Natural killer cell (primary cell): Measurements from ENCODE around the gene BEST1. TPM values are rescaled to one million over a fixed set of nuclear protein-coding genes. Genes with fewer than 3 reads are reported as not detected.

ENCODE experiments used
- ATAC-seq, 3 donors: fragments of 150-1000 bp in 2 of 3; fragments of 200-7000 bp in 1 of 3; cut with Tn5 transposase; 1 replicate in 1 of 3; 2 replicates in 2 of 3; pipeline ENCODE4 v1.10.0; 2021; ENCODE audit warnings: mild to moderate bottlenecking in 2 of 3, moderate library complexity in 2 of 3
- DNase-seq, 2 donors: peaks; one replicate each; pipeline versions ENCODE4 v3.0.0 to v3.0.0-alpha.2; 2013 to 2021; ENCODE audit warnings: mixed read lengths in 1 of 2
- H3K27ac ChIP-seq: one replicate; pipeline ENCODE4 v1.5.1; 2013; ENCODE audit warnings: mild to moderate bottlenecking, low read length
- H3K27me3 ChIP-seq: one replicate; pipeline ENCODE4 v1.6.1; 2013; ENCODE audit warnings: low read length; ENCODE audit not compliant: control insufficient read depth, insufficient read depth
- H3K36me3 ChIP-seq: one replicate; pipeline ENCODE4 v1.6.1; 2013; ENCODE audit warnings: low read length; ENCODE audit not compliant: control insufficient read depth, insufficient read depth
- H3K4me1 ChIP-seq: one replicate; pipeline ENCODE4 v1.6.1; 2013; ENCODE audit warnings: low read length; ENCODE audit not compliant: control insufficient read depth, insufficient read depth
- H3K4me3 ChIP-seq: one replicate; pipeline ENCODE4 v1.5.1; 2013; ENCODE audit warnings: low read length
- H3K9me3 ChIP-seq: one replicate; pipeline ENCODE4 v1.6.1; 2013; ENCODE audit warnings: low read length; ENCODE audit not compliant: control insufficient read depth, insufficient read depth
- H3K27ac Mint-ChIP-seq, 2 donors: one replicate each; pipeline ENCODE4 v1.8.0; 2022; ENCODE audit warnings: mild to moderate bottlenecking in 2 of 2, mixed read lengths in 2 of 2, moderate library complexity in 1 of 2
- H3K27me3 Mint-ChIP-seq, 2 donors: one replicate each; pipeline ENCODE4 v1.8.0; 2022; ENCODE audit warnings: low read depth in 2 of 2, mixed read lengths in 2 of 2
- H3K36me3 Mint-ChIP-seq: one replicate; pipeline ENCODE4 v1.8.0; 2022; ENCODE audit warnings: mixed read lengths
- H3K4me1 Mint-ChIP-seq, 2 donors: one replicate each; pipeline ENCODE4 v1.8.0; 2022; ENCODE audit warnings: mixed read lengths in 2 of 2
- H3K4me3 Mint-ChIP-seq: one replicate; pipeline ENCODE4 v1.8.0; 2022; ENCODE audit warnings: mild to moderate bottlenecking, moderate library complexity, mixed read lengths
- H3K9me3 Mint-ChIP-seq, 2 donors: one replicate each; pipeline ENCODE4 v1.8.0; 2022; ENCODE audit warnings: mixed read lengths in 2 of 2
- WGBS: methylation state at CpG from one replicate; pipeline ENCODE4 v1.1.7; 2013; ENCODE audit warnings: missing lambda C conversion rate; ENCODE audit not compliant: insufficient coverage; 5-methylcytosine and 5-hydroxymethylcytosine counted together
- intact Hi-C: fragments of 100-400 bp; cut with micrococcal nuclease; formaldehyde crosslinking; loops from one replicate; pipeline ENCODE4 v1.14.2; 2022
- total RNA-seq, 4 donors: library from RNA; stranded (reverse); fragments of 120-200 nt in 1 of 4; gene quantifications; one replicate each; pipeline versions ENCODE4 v1.2.3 to v1.2.4, GENCODE V29; 2013 to 2022
- TF ChIP-seq, protein P1 (sequence below): fragments of 200-600 bp; IDR thresholded peaks from one replicate; pipeline ENCODE4 v1.8.0; 2022; ENCODE audit warnings: antibody characterized with exemption

Gene BEST1
- total RNA-seq, 3 donors from 2014 or later (not counting 1 experiment from before 2014, with no cell fraction given), result 0.32 to 2.0 (median 1.4) TPM

DNA sequence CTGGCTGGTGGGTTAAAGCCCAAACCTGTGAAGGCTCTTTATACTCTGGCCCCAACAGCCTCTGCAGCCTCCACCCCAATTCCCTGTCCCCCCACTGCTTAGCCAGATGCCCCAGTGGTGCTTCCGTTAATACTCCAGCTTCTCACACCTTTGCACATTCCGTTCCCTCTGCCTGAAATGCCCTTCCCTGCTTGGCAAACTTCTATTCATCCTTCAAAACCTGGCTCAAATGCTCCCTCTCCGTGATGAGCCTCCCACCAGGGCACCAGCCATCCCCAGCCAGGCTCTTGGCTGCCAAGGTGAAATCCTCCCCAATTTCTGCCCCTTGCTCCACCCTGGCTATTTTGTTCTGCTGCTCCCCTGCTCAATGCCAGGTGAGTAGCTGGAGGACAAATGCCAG, 46.3 kb upstream of the BEST1 start:
- Mint-ChIP-seq H3K4me1 (peaks cover 0 to 7% of the 10 kb centered on the region in 2 donors), H3K27ac (no peak overlapping the region), H3K4me3 (no peak overlapping the region), H3K36me3 (no peaks in the 10 kb centered on the region), H3K9me3 (no peaks in the 10 kb centered on the region), H3K27me3 (peaks cover 0 to 3% of the 10 kb centered on the region in 2 donors)
- Histone ChIP-seq H3K9me3 (no peaks in the 10 kb centered on the region), H3K4me1 (peaks cover 10% of the 10 kb centered on the region), H3K36me3 (no peaks in the 10 kb centered on the region), H3K27ac (no peak overlapping the region), H3K4me3 (no peak overlapping the region), H3K27me3 (no peaks in the 10 kb centered on the region)
- intact Hi-C loops, result no loop called here
- 86% methylated on average over 3 of the region's 3 CpGs for whole genome bisulfite sequencing
- DNase-seq (no peak), ATAC-seq (no peak)
- TF ChIP-seq, protein P1, sequence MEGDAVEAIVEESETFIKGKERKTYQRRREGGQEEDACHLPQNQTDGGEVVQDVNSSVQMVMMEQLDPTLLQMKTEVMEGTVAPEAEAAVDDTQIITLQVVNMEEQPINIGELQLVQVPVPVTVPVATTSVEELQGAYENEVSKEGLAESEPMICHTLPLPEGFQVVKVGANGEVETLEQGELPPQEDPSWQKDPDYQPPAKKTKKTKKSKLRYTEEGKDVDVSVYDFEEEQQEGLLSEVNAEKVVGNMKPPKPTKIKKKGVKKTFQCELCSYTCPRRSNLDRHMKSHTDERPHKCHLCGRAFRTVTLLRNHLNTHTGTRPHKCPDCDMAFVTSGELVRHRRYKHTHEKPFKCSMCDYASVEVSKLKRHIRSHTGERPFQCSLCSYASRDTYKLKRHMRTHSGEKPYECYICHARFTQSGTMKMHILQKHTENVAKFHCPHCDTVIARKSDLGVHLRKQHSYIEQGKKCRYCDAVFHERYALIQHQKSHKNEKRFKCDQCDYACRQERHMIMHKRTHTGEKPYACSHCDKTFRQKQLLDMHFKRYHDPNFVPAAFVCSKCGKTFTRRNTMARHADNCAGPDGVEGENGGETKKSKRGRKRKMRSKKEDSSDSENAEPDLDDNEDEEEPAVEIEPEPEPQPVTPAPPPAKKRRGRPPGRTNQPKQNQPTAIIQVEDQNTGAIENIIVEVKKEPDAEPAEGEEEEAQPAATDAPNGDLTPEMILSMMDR, result no peak

DNA sequence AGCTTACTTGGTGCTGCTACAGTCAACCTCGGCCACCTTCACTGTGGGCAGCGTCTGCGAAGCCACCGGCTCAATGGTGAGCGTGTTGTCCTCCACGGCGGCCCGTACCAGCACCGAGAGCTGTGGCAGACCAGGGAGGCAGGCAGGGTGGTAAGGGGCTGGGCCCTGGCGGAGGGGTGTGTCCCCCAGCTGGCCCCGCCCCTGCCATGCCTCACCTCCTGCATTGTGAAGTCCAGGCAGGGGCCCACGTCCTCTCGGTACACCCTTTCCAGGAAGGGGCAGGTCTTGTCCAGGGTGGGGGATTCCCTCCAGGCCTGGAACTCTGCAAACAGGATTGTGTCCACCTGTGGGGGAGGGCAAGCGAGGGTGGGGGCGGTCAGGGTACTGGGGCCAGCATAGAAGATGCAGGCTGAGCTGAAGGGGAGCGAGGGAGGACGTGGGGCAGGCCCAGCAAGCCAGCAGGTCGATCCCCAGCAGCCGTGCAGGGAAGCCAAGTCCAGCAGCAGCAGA, 45.6 kb upstream of the BEST1 start:
- Histone ChIP-seq H3K27me3 (no peaks in the 10 kb centered on the region), H3K27ac (no peak overlapping the region), H3K36me3 (no peaks in the 10 kb centered on the region), H3K4me1 (peaks cover 3% of the 10 kb centered on the region), H3K4me3 (no peak overlapping the region), H3K9me3 (no peaks in the 10 kb centered on the region)
- no peak overlapping the region for H3K27ac Mint-ChIP-seq
- DNase-seq (no peak), ATAC-seq (peak in 2 of 3 donors; percentile 60 to 74)
- H3K9me3 Mint-ChIP-seq, result no peaks in the 10 kb centered on the region
- intact Hi-C loops, result no loop called here
- H3K4me3 Mint-ChIP-seq, result no peak overlapping the region
- H3K27me3 Mint-ChIP-seq, result peaks cover 0 to 3% of the 10 kb centered on the region in 2 donors
- H3K4me1 Mint-ChIP-seq, result no peaks in the 10 kb centered on the region
- WGBS, result 45% methylated on average over 19 of the region's 19 CpGs
- H3K36me3 Mint-ChIP-seq, result no peaks in the 10 kb centered on the region
- TF ChIP-seq, protein P1, result no peak

DNA sequence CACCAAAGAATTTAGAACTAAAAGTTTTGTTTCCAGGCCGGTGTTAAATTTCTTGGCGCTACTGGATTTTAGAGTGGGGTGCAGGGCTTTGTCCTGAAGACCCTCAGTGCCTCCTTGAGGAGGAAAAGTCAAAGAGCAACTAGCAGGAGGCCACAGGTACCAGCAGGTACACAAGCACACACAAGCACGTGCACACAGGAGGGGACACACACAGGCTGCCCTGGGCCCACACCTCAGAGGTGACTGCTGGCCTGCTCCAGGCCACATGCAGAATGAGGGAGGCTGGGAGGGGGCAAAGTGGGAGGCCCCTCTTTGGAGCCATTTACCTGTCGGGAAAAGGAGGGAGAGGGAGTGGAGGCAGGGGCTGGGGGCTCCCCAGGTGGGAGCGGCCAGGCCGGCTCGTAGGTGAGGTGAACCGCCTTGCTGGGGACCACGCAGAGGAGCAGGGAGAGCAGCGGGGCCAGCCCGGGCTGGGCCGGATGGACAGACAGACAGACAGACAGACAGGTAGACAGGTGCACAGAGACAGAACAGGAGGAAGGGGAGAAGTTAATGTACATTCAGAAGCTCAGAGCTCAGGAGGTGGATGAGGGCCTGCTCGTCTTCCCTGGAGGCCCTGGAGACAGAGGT, 45.0 kb upstream of the BEST1 start:
- no peaks in the 10 kb centered on the region for H3K9me3 ChIP-seq
- H3K36me3 ChIP-seq, result no peaks in the 10 kb centered on the region
- H3K9me3 Mint-ChIP-seq, result no peaks in the 10 kb centered on the region
- TF ChIP-seq, protein P1, result no peak
- no peak overlapping the region for H3K27ac Mint-ChIP-seq
- no peaks in the 10 kb centered on the region for H3K4me1 ChIP-seq
- WGBS, result 96% methylated on average over 13 of the region's 13 CpGs
- H3K4me3 ChIP-seq, result no peak overlapping the region
- H3K4me3 Mint-ChIP-seq, result no peak overlapping the region
- H3K27me3 ChIP-seq, result no peaks in the 10 kb centered on the region
- H3K36me3 Mint-ChIP-seq, result no peaks in the 10 kb centered on the region
- no peaks in the 10 kb centered on the region for H3K4me1 Mint-ChIP-seq
- DNase-seq, result no peak
- H3K27ac ChIP-seq, result no peak overlapping the region
- peaks cover 0 to 3% of the 10 kb centered on the region in 2 donors for H3K27me3 Mint-ChIP-seq
- ATAC-seq, result no peak
- intact Hi-C loops, result no loop called here
